Measurements from ENCODE around the gene PRKAG2.

Gene PRKAG2

GRCh38 chr7:151775547-151776443 is 101.1 kb downstream of the PRKAG2 start:
- DNase-seq (ENCODE audit: low read depth) = no peak
- H3K4me3 ChIP-seq (ENCODE audit: low read length) = no peak overlapping the region
- no peak for TF ChIP-seq CTCF (IDR thresholded peaks at IDR 0.05; ENCODE audit: insufficient read depth, low read depth, low read length, missing control alignments)

- no peak for TF ChIP-seq CTCF (IDR thresholded peaks at IDR 0.05; ENCODE audit: insufficient read depth, low read depth, low read length, missing control alignments)
- no peak for DNase-seq (ENCODE audit: low read depth)
These were observed 102.0 kb downstream of the PRKAG2 start for GRCh38 chr7:151774951-151775350.

GRCh38 chr7:151773797-151774196 is 103.1 kb downstream of the PRKAG2 start:
- no peak for DNase-seq (ENCODE audit: low read depth)
- no peak for TF ChIP-seq CTCF (IDR thresholded peaks at IDR 0.05; ENCODE audit: insufficient read depth, low read depth, low read length, missing control alignments)
- no peak overlapping the region for H3K4me3 ChIP-seq (ENCODE audit: low read length)

More at GRCh38 chr7:151774951-151775350, 102.0 kb downstream of the PRKAG2 start:
- H3K4me3 ChIP-seq (ENCODE audit: low read length) = no peak overlapping the region

GRCh38 chr7:151770232-151770631 is 106.7 kb downstream of the PRKAG2 start:
- no peak overlapping the region for H3K4me3 ChIP-seq (ENCODE audit: low read length)
- no peak for DNase-seq (ENCODE audit: low read depth)
- TF ChIP-seq CTCF (IDR thresholded peaks at IDR 0.05; ENCODE audit: insufficient read depth, low read depth, low read length, missing control alignments) = no peak

GRCh38 chr7:151769188-151769821 is 107.6 kb downstream of the PRKAG2 start:
- no peak overlapping the region for H3K4me3 ChIP-seq (ENCODE audit: low read length)
- TF ChIP-seq CTCF (IDR thresholded peaks at IDR 0.05; ENCODE audit: insufficient read depth, low read depth, low read length, missing control alignments) = no peak
- no peak for DNase-seq (ENCODE audit: low read depth)

- DNase-seq (ENCODE audit: low read depth) = no peak
- no peak for TF ChIP-seq CTCF (IDR thresholded peaks at IDR 0.05; ENCODE audit: insufficient read depth, low read depth, low read length, missing control alignments)
- H3K4me3 ChIP-seq (ENCODE audit: low read length) = no peak overlapping the region
These were observed 108.1 kb downstream of the PRKAG2 start for GRCh38 chr7:151768805-151769187.
